Stimulated activated naive CD4-positive, alpha-beta T cell treated with Interleukin-2 at 50 U/mL for 16 hours (primary cell): ENCODE measurements around the gene RAD51B.
"Not testable (repeated sequence)": the region's sequence is repeated elsewhere in the genome, so short reads cannot be mapped to it uniquely, and the experiment has no call there.

Experiments used
- DNase-seq: peaks from one replicate; lab custom pipeline; 2025; lab: John Stamatoyannopoulos, UW

RAD51B gene

DNA sequence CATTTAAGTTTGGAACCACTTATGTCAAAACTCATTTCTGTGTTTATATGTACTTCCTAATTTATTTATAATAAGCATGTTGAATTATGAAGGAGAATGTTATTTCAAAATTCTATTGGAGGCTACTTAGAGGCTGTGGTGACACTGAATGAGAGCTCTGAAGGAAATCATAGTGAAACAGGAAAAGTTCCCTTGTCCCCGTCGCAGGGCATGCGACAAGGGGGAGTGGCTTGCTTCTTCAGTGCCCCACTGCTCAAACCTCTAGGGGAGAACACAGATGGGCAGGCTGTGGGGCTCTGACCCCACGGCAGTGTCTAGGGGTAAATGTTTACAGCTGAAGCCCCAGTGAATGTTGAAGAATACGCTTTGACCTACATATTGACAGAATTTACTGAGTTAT is 261.9 kb downstream of the RAD51B start:
- DNase-seq = no peak

DNA sequence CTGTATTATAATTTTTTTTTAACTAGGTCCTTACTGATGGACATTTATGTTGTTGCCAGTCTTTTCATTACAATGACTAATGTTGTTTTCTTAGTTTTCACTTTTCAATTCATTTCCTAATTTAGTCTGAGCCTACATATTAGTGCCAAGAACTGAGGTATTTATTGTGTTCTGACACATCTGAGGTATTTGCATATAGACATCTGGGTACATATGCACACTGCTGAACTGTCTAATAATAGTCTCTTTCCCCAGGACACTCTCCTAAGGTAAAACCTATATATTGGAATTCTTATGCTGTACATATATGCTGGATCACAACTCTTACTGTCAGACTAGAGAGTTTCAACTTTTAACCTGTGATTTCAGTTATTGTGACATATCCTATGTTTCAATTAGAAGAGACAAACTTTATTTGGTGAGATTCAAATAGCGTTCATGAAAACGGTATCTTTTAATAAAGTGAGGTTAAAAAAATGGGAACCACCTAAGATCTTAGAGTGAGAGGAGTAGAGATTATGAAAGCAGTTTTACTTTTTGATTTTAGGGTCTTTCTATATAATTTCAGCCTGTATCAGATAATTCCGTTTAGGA is 263.2 kb downstream of the RAD51B start:
- no peak for DNase-seq

DNA sequence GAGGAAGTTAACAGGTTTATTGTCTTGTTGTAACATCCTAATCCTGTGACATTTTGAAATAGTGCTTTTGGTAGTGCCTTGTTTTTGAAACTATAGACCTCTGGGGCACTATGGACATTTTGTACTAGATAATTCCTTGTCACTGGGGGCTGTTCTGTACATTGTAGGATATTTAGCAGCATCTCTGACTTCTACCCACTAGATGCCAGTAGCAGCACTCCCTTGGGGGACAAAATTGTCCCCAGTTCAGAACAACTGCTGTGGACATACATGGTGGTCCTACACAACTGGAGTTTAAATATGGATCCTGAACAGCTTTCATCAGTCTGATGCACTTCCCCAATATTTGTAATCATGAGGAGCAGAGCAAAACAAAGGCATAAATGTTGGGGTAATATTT is 264.7 kb downstream of the RAD51B start:
- DNase-seq = no peak

DNA sequence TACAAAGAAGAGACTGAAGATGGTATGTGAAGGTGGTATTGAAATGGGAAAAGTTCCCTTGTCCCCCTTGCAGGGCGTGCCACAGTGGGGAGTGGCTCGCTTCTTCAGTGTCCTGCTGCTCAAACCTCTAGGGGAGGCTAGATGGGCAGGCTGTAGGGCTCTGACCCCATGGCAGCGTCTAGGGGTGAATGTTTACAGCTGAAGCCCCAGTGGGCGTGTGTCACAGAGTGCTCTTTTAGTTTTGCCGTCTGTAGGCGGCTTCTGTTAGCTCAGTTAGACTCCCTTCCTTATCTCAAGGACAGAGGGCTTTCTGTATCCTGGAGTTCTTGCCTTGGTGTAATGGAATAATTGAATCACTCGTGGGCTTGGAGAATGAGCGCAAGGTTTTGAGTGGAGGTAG is 266.2 kb downstream of the RAD51B start:
- DNase-seq = no peak

DNA sequence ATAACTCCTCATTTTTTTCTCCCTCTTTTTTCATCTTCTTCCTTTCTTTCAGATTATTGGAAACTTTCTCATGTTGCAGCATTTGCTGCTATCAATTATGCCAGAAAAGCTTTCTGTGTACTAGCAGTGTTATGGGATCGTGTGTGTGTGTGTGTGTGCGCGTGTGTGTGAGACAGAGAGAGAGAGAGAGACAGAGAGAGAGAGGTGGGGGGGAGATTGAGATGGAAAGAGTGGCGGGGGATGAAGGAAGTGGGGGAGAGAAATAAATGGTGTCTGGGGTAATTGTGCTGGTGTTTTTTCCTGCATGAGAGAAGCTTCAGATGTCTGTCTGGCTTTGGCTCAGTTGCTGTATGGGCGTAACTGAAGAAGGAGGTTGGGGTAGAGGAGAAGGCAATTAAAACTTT is 268.9 kb downstream of the RAD51B start:
- DNase-seq = no peak

DNA sequence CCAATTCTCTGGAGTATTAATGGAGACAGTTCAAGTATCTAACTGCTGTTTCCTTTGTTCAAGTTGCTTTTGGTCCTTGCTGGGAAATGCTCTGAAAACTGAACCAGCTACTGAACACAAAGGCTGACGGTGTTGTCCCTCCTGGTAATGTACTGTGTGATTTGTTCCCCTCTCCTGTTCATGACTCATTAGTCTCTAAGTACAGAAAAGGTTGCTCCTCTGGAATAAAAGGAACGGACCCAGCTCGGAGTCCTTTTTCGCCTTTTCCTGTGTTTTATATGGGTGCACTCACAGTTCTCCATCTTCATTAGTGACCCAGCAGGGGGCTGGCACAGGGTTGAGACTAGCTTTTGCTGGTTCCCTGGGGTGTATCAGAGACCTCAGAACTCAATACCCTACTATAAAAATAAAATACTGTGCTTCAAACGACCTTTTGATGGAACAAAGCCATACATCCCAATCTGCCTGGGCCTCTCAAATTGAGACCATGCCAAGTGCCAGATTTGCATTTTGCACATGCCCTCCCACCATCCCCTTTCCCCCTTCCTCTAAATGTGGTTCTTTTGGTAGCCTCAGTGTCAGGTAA is 269.7 kb downstream of the RAD51B start:
- no peak for DNase-seq

DNA sequence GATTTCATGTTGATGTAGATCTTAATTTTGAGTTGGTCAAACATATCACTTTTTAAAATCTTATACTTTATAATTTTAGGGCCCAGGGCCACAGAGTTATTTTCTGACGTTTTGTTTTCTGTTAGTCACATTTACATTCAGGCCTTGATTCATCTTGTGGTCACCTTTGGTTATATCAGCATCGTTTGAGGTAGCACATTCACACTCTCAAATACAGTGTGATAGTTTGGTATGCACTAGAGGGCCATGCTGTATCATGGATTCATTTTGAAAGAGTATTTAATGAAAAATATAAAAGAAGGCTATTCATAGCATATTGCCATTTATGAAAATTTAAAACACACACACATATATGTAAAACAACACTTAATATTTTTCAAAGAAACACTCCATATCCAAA is 274.6 kb downstream of the RAD51B start:
- no peak for DNase-seq

DNA sequence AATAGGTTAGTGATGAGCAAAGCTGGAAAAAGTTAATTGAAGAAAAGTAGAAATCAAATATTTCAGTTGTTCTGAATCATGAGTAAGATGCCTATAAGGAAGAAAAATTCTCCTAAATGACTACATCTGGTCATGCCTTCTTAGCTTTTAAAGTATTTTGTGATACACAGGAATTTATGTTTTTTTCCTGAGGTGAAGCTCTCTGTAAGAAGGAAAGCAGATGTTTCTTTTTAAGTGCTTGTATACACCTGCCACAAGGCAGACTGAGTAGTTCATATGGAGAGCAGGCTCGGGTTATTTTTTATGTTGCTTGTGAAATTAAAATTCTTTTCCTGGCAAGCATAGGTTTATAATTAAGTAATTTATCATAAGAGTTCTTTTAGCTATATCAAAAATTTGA is 275.2 kb downstream of the RAD51B start:
- DNase-seq = no peak

DNA sequence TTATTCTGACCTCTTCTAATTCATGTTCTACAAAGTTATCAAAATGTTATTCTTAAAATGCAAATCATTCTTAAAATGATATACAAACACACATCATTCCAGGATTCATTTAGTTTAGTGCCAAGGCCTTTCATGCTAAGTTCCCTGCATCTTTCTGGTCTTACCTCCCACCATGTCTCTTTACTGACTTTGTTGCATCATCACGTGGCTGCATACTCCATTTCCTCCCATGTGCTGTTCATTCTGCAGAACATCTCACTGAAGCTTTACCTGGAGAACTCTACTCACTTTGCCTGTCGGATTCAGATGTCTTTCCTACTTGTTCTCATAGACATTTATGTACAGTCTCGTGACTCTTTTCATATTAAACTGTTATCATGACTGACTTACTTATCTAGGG is 278.1 kb downstream of the RAD51B start:
- no peak for DNase-seq

DNA sequence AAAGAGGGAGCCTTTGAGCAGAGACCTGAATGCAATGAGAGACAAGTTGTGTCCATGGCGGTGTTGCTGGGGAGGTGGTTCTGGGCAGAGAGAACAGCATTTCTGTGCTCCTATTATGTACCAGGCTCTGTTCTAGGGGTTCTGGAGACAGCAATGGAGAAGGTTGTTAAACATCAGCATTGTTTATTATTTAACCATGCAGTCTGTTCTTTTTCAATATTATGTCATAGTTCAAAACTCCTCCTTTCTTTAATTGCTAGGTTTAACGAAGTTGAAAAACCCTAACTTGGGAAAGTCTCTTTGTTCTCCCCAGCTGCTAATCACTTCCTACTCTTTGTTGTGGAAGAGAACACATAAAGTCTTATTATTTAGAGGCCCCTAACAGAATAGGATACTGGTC is 279.3 kb downstream of the RAD51B start:
- DNase-seq = no peak

DNA sequence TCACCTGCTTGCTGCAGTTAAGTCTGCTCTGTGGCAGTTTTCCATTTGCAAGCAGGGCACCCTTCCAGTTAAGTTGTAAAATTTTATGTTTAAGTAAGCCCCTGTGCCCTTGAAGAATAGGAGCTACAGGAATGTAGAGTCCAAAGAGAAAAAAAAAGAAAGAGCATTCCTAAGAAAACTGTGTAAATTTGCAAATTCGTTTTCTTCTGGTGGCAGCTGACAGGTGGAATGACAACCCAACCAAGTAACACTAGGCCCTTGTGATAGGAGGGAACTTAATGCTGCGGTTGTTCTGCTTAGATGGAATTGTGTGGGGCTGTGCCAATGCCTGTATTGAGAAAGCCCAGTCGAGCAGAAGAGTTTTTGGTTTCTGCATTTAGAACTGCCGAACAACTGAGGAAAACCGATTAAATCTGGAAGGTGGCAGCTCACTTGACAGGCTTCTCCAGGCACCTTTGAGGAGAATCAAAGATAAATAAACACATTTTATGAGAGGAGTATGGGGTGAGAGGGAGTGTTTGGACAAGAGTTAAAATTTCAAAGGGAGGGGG is 280.0 kb downstream of the RAD51B start:
- DNase-seq = no peak

DNA sequence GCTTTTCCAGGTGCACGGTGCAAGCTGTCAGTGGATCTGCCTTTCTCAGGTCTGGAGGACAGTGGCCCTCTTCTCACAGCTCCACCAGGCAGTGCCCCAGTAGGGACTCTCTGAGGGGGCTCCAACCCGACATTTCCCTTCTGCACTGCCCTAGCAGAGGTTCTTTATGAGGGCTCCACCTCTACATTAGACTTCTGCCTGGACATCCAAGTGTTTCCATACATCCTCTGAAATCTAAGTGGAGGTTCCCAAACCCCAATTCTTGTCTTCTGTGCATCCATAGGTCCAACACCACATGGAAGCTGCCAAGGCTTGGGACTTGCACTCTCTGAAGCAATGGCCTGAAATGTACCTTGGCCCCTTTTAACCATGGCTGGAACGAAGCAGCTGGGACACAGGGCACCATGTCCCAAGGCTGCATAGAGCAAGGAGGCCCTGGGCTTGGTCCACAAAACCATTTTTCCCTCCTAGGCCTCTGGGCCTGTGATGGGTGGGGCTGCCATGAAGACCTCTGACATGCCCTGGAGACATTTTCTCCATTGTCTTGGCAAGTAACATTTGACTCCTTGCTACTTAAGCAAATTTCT is 282.2 kb downstream of the RAD51B start:
- DNase-seq = not testable (repeated sequence)

DNA sequence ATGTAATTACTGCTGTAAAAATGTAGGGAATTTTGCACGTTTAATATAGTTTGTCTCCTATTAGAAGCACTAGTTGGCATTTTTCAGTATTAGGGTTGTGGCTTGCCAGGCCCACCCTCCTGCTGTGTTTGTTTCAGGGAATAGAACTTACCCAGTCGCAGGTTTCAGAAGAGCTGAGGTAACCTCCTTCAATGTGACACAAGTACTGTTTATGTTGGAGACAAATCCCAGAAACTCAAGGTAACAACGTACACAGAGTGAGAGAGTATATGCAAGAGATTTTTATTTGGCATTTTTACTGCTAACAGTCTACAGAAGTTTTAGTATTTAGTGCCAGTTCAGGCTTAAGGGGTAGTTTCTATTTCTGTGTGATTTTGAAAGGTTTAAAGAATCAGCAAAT is 284.3 kb downstream of the RAD51B start:
- DNase-seq = no peak

DNA sequence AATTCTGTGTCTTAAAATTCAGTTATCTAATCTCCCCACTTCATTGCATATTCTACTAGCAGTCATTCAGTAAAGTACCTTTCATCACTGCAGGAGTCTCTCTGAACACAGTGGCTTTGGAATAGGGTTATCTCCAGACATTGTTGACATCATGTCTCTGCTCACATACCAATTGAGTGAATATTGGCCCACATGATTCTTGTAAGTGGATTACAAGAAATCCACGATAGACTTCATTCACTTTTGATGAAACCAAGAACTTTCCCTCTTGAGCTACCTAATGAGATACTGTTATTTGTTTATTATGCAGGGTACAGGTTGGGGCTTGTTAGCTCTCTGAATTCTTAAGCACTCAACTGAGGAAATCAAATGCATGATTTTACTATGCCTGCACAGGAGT is 284.9 kb downstream of the RAD51B start:
- no peak for DNase-seq

DNA sequence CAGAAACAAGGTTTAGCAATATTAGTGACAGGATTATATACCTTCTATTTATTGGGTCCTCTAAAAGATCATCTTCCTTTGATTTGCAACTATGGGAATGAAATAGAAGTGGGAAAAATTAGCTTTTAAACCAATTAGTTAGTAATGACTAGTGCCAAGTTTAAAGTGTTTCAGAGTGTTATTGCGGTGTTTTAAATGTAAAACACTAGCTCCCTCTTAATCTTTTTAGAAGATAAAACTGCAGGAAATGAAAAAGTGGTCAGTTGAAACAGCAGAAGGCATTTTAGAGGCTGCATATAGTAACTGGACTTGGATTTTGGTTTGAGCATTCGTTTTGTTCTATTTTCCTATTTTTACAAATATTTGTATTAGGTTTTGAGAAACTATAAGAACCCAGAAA is 286.2 kb downstream of the RAD51B start:
- no peak for DNase-seq

DNA sequence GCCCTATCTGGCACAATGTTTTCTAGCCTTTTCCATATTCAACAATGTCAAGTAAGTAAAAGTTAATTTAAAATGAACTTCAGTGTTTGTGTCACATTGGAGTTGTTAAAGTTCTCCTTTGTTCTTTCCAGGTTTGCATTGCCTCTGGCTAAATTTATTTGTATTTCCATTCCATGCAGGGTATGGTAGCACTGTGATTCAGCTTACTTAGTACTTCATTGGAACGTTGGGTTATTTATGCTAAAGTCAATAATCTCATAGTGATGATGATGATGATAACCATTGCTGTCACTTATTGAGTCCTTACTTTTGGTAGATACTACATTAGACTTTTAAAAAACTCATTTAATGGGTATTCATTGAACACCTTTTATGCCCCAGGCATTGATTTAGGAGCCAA is 286.9 kb downstream of the RAD51B start:
- no peak for DNase-seq

DNA sequence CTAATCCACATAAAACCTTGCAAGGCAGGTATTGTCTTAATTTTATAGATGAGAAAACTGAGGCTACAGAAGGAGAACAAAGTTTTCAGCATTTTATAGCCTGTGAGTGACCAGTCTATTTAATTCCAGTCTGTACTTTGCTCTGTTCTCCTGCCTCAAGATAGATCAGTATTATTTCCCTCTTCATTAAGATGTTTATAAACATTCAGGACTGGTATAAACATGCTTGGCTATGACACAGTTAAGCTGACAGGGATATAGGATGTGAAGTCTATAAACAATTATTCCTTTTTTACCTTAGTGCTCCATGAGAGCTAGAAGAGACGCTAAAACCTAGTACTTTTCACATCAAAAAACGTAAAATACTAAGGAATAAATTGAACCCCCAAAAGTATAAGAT is 287.3 kb downstream of the RAD51B start:
- no peak for DNase-seq

DNA sequence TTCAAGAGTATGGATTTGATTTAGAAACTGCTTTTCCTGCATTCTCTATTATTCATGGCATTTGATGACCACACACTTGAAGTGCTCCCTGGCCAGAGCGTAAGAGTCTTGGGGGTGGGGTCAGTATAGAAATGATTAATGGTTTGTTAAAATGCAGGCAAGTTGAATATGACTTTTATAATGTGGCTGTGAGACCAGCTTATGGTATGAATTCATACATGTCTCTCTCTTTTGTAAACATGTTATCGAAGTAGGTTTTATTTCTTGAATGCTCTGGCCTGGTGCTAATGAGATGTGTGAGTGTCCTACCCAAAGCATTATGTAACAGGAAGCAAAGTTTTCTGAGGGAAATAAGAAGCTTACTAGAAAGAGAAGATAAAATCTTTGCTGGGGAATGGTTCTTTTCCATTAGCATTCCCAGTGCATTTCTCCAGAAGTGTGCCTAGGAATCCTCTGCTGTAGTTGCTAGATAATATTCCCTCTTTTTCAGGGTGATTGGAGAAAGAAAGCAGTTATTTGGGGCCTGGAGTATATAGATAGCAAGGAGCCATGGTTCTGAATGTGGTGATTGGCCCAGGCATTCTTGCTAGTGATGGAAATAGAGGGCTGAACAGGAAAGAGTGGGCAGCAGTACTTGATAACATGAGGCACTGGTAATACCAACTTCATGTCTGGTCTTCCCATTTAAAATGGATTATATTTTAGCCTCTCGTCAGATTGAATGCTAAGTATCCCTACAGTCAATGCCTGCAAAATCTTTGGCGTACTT is 289.7 kb downstream of the RAD51B start:
- no peak for DNase-seq

DNA sequence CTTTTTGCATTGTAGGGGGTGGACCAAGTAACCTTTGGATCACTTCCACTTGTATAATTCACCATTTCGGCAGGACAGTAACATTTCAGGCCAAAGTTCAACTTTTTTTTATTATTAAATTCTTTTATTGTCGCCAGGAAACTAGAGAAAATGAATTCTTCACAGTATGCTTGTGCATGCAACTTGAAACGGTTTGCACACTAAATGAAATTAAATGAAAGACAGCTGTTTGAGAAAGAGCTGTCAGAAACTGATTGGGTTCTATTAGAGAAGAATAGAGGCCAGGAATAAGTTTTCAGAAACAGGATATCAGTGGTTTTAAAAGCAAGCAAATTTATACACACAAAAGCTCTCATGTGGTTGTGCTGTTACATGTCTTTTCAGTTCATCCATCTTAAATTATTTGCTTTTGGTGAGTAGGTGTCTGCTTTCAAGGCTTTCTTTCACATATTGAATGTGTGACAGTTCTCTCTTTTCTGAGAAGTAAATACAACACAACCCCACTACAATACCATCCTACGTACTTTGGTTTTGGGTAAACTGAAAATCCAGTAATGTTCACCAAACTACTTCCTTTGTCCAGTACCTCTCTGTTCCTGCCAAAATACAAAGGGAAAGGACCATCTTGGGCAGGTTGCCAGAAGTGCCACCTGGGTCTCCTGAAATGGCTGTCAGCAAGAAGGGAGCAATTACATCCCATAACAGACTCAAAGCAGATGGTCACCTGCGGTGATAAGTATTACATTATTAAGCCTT is 291.7 kb downstream of the RAD51B start:
- no peak for DNase-seq

DNA sequence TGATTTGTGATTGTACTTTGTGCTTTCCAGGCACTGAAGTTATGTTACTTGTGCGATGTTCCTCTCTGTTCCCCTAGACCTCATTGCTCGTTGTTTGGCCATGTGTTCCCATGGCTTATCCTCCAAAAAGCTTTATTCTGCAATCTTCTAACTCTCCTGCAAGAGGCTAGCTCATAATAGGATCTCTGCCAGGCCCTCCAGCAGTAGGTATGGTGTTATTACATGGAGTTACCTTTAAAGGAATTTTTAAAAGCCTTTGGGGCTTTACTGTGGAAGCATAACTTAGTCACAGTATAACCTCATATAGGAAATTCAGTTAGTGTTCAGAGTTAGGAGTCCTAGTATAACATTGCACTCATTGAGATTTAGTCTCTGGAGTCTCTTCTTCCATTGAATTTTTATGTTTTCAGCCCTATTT is 292.3 kb downstream of the RAD51B start:
- no peak for DNase-seq

DNA sequence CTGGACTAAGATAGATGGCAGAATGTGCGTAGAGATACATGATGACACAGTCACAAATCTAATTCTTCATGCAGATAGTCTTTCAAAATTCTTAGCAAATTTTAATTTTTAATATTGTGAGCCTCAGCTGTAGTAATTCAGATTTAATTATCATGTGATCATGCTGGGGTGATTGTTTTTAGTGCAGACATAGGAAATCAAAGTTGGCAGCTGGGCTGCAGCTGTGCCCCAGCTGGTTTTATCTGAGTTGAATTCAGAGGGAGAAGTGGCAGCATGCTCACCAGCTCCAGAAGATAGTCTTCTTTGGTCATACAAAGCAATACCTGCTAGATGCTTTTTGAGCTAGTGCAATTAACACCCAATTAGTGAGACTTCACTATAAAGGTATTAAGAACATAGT is 292.9 kb downstream of the RAD51B start:
- no peak for DNase-seq

DNA sequence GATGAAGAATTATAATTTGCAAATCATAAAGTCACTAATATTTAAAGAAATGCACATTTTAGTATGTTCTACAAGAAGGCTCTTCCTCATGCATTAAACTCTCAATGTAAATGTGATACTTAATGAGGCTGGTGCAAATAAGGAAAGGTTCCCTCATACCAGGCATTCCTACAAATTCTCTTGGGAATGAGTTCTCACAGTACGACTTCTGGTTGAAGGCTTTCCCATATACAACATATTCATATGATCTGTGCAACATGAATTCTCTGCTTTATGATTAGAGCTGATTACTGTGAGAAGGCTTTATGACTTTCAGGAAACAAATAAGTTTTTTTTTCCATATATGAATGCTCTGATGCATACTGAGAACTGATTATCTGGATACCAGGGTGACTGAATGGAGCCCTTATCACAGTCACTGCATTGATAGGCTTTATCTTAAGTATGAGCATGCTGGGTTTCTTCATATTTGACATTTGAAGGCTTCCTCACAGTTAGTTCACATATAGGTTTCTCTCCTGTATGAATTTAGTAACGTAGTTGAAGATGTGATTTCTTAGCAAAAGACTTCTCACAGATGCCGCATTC is 293.9 kb downstream of the RAD51B start:
- no peak for DNase-seq
